ENCODE results near the gene ACAA2.

The ACAA2 gene

DNA sequence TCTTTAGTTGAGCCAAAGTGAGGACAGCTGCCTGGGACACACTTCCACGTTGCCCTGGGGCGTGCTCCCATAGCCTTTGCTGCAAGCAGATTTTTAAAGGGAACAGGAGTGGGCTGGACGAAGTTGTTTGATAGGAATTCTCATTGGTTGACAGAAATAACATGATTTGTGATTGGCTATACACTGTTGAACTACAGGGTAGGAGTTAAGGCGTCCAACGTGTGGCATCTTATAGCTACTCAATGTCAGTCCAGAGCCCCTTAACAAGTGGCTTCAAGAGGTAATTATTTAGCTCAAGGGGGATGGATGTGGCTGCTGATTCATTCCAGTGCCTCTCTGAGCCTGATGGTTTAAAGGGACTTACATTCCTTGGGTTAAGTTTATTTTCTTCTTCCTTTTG lies 65.5 kb downstream of the ACAA2 start:
- H3K4me3 ChIP-seq (ENCODE audit: low read depth, low read length), result no peak overlapping the region
- TF ChIP-seq CTCF (IDR thresholded peaks at IDR 0.05; ENCODE audit: low read depth, low read length), result no peak

DNA sequence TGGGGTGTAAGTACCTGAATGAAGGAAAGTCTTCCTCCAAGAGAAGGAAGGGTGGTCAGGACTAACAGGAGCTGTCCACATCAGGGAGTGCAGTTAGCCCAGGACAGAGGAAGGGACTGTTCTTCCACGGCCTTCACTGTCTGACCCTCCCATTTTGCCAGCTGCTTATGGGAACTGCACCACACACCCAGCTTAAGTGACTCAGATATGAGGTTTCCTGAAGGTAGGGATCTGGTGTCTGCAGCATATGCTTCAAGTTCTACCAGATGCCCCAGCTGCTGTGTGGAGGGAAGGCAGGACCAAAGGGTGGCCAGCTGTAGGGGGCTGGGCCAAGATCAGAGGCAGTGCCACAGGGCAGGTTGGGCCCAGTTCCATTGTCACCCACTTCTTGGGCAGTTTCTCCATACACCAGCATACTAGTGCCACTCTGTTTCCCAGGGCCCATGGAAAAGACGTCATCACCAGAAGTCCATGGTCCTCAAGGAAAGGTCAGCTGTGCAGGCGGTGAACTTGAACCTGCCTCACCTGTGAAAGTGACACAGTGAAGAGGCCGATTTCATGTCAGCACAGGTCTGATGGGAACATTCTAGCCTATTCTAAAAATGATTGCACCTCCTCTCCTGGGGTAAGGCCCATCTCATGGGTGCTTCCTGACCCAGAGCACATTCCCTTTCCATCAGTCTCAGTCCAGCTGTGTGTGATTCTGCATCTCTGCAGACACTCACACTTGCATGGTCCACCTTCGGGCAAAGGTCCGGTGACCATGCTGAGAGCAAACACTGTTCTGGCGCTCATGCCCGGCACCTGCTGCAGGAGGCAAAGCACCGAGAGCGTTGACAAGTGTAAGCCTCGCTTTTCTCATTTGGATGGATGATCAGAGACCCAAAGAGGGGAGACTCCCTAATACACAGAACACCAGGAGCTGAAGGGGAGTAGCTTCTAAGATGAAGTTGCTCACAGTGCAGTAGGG lies 68.0 kb downstream of the ACAA2 start:
- no peak overlapping the region for H3K4me3 ChIP-seq (ENCODE audit: low read depth, low read length)
- no peak for TF ChIP-seq CTCF (IDR thresholded peaks at IDR 0.05; ENCODE audit: low read depth, low read length)

DNA sequence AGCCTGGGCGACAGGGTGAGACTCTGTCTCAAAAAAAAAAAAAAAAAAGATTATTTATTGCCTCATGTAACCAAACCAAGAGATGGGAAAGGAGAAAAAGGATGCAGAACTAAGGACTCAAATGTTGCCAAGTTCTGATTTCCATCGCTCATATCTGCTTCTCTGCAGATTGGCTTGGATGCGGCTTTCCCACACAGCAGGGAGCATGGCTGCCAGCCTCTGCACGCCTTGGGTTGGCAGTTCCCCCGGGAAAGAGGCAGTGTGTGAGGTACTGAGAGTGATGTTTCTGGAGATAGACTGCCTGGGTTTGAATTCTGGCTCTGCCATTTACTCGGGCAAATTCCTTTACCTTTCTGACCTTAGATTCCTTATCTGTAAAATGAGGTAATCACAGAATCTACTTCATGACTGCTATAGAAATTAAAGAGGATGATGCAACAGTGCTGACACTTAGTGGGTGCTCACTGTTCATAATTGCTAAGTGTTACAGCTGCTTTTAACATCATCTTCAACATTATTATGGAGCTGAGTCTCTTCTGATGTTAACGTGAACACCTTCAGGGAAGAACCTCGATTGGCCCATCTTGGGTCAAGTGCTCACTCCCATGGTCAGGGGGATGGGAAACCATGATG lies 68.8 kb downstream of the ACAA2 start:
- TF ChIP-seq CTCF (IDR thresholded peaks at IDR 0.05; ENCODE audit: low read depth, low read length), result no peak

DNA sequence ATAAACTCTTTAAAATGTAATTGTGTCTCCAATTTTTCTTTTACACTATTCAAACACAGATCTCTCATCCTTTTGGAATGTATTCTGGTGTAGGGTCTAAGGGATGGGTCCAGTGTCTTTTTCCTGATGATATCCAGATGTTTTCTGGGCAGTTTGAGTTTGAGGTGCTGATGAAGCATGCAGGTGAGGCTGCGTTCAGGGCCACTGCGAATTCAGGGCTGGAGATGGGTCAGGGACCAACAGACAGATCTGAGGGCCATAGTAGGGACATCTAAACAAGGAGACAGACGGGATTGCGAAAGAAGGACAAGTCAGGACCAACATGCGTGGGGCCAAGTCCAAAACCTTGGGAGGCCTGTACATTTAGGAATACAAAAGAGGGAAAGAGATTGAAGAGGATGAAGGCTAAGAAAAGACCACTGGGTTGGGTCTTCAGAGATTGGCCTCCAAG lies 70.2 kb downstream of the ACAA2 start:
- no peak overlapping the region for H3K4me3 ChIP-seq (ENCODE audit: low read depth, low read length)
- TF ChIP-seq CTCF (IDR thresholded peaks at IDR 0.05; ENCODE audit: low read depth, low read length), result no peak

More for the DNA sequence above, 68.8 kb downstream of the ACAA2 start:
- H3K4me3 ChIP-seq (ENCODE audit: low read depth, low read length), result no peak overlapping the region

- no peak overlapping the region for H3K4me3 ChIP-seq (ENCODE audit: low read depth, low read length)
- TF ChIP-seq CTCF (IDR thresholded peaks at IDR 0.05; ENCODE audit: low read depth, low read length), result no peak
Observed at GRCh38 chr18:49742316-49743116, 70.8 kb downstream of the ACAA2 start.

DNA sequence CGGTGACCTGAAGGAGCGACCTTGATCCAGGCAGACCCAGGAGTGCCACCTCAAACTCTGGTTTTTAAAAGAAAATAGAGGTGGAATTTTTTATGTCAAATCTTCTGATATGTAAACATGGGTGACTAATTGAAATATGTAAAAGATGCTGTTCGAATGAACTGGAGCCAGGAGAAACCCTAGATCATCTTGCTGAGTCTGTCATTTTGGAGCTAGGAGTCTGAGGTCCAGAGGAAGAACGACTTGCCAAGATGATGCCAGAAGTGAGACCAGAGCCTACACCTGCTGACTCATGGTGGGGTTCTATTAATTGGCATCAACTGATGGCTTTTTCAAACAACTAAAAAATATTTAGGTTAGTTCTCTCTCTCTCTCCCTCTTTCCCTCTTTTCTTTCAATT lies 74.1 kb downstream of the ACAA2 start:
- TF ChIP-seq CTCF (IDR thresholded peaks at IDR 0.05; ENCODE audit: low read depth, low read length), result no peak

More for the DNA sequence above, 74.1 kb downstream of the ACAA2 start:
- H3K4me3 ChIP-seq (ENCODE audit: low read depth, low read length), result no peak overlapping the region

Data from WI38 (cell line).